Neural cell (in vitro differentiated cells): ENCODE data around the gene ALDH16A1. TPM values are rescaled to one million over a fixed set of nuclear protein-coding genes. Genes with fewer than 3 reads are reported as not detected.

Source experiments
- H2AFZ ChIP-seq: fragments of 200-600, 300-800 bp; sonication (generic), shearing (Covaris generic); 2 replicates; pipeline ENCODE4 v1.6.0; 2014; ENCODE audit warnings: low read depth, mild to moderate bottlenecking, antibody characterized with exemption, low read length, moderate library complexity
- H3F3A ChIP-seq: fragments of 200-600 bp; shearing (Covaris generic); 2 replicates; pipeline ENCODE4 v1.6.1; 2016; ENCODE audit warnings: mild to moderate bottlenecking, moderate library complexity, mixed read lengths, antibody characterized with exemption, low read length; ENCODE audit not compliant: insufficient read depth, poor library complexity, severe bottlenecking
- H3K27ac ChIP-seq: fragments of 200-600, 300-800 bp; sonication (generic), shearing (Covaris generic); 2 replicates; pipeline ENCODE4 v1.5.1; 2014; ENCODE audit warnings: mild to moderate bottlenecking, low read length, moderate library complexity
- H3K27me3 ChIP-seq: fragments of 300-800, 200-600 bp; sonication (generic), shearing (Covaris generic); 2 replicates; pipeline ENCODE4 v1.6.0; 2014; ENCODE audit warnings: mild to moderate bottlenecking, low read depth, low read length, moderate library complexity; ENCODE audit not compliant: insufficient read depth
- H3K36me3 ChIP-seq: fragments of 300-800, 200-600 bp; sonication (generic), shearing (Covaris generic); 2 replicates; pipeline ENCODE4 v1.5.1; 2014; ENCODE audit warnings: mild to moderate bottlenecking, antibody characterized with exemption, low read length, moderate library complexity; ENCODE audit not compliant: insufficient read depth
- H3K4me2 ChIP-seq: fragments of 300-800, 200-600 bp; sonication (generic), shearing (Covaris generic); 2 replicates; pipeline ENCODE4 v1.6.0; 2014; ENCODE audit warnings: mild to moderate bottlenecking, low read length
- H3K4me3 ChIP-seq: fragments of 300-800, 200-600 bp; sonication (generic), shearing (Covaris generic); 2 replicates; pipeline ENCODE4 v1.5.1; 2014; ENCODE audit warnings: mild to moderate bottlenecking, low read length, moderate library complexity
- H3K79me2 ChIP-seq: fragments of 200-600 bp; shearing (Covaris generic); replicated peaks from 2 replicates; pipeline ENCODE4 v1.6.0; 2014; ENCODE audit warnings: mild to moderate bottlenecking, low read length, moderate library complexity; ENCODE audit not compliant: insufficient read depth
- H3K9ac ChIP-seq: fragments of 300-800, 200-600 bp; sonication (generic), shearing (Covaris generic); 2 replicates; pipeline ENCODE4 v1.6.1; 2016; ENCODE audit warnings: mild to moderate bottlenecking, low read length, mixed read lengths
- H3K9me2 ChIP-seq: fragments of 200-600 bp; shearing (Covaris generic); 2 replicates; pipeline ENCODE4 v1.6.1; 2016; ENCODE audit warnings: mild to moderate bottlenecking, low read length, mixed read lengths; ENCODE audit not compliant: insufficient read depth
- H3K9me3 ChIP-seq: fragments of 200-600, 300-800 bp; sonication (generic), shearing (Covaris generic); 2 replicates; pipeline ENCODE4 v1.6.1; 2016; ENCODE audit warnings: mild to moderate bottlenecking, mixed run types, low read length, moderate library complexity, mixed read lengths
- H4K20me1 ChIP-seq: fragments of 200-600 bp; shearing (Covaris generic); 2 replicates; pipeline ENCODE4 v1.6.1; 2016; ENCODE audit warnings: mild to moderate bottlenecking, mixed run types; ENCODE audit not compliant: insufficient read depth
- EP300 ChIP-seq: fragments of 450-650 bp; conservative IDR thresholded peaks from 2 replicates; pipeline ENCODE4 v1.6.1; 2014; ENCODE audit warnings: antibody characterized with exemption, mild to moderate bottlenecking, moderate library complexity; ENCODE audit not compliant: poor library complexity, severe bottlenecking
- EZH2 ChIP-seq: fragments of 200-600, 300-800 bp; shearing (Covaris generic), sonication (generic); IDR thresholded peaks from 2 replicates; pipeline ENCODE4 v1.6.1; 2014; ENCODE audit warnings: antibody characterized with exemption, low read length, borderline replicate concordance, mild to moderate bottlenecking; ENCODE audit not compliant: insufficient read depth, poor library complexity, severe bottlenecking
- MXI1 ChIP-seq: fragments of 450-650 bp; conservative IDR thresholded peaks from 2 replicates; pipeline ENCODE4 v1.6.1; 2014; ENCODE audit warnings: antibody characterized with exemption, mild to moderate bottlenecking; ENCODE audit not compliant: poor library complexity, severe bottlenecking
- POLR2AphosphoS5 ChIP-seq: IDR thresholded peaks from 2 replicates; pipeline ENCODE4 v1.6.1; 2012
- RAD21 ChIP-seq: fragments of 450-650 bp; conservative IDR thresholded peaks from 2 replicates; pipeline ENCODE4 v1.6.1; 2014; ENCODE audit warnings: antibody characterized with exemption, mild to moderate bottlenecking, moderate library complexity
- SMC3 ChIP-seq: fragments of 450-650 bp; conservative IDR thresholded peaks from 2 replicates; pipeline ENCODE4 v1.6.1; 2014; ENCODE audit warnings: antibody characterized with exemption, mild to moderate bottlenecking, moderate library complexity; ENCODE audit not compliant: poor library complexity
- TAF1 ChIP-seq: IDR thresholded peaks from 2 replicates; pipeline ENCODE4 v1.6.1; 2012; ENCODE audit warnings: low read depth
- polyA plus RNA-seq: library from polyadenylated mRNA; depleted of rRNA; stranded (reverse); fragments of >200 nt; gene quantifications from 2 replicates; pipeline ENCODE4 v1.2.3, GENCODE V29; 2014
- TF ChIP-seq, protein P1 (sequence below): IDR thresholded peaks from 2 replicates; pipeline ENCODE4 v1.6.1; 2012; ENCODE audit warnings: borderline replicate concordance
- TF ChIP-seq, protein P2 (sequence below): fragments of 450-650 bp; IDR thresholded peaks from 2 replicates; pipeline ENCODE4 v1.5.1; 2014; ENCODE audit warnings: antibody characterized with exemption, mild to moderate bottlenecking, moderate library complexity; ENCODE audit not compliant: poor library complexity, severe bottlenecking

The ALDH16A1 gene
- polyA plus RNA-seq, 1 donor from 2014 or later, result 13.5 TPM

DNA sequence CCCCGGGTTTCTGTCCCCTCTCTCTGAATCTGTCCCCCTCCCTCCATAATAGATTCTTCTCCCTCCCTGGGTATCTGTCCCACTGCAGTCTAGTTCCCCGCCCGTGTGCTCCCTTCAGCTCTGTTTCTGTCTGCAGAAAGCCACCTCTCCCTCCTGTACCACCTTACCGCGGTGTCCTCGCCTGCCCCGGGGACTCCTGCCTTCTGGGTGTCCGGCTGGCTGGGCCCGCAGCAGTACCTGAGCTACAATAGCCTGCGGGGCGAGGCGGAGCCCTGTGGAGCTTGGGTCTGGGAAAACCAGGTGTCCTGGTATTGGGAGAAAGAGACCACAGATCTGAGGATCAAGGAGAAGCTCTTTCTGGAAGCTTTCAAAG is 60.7 kb downstream of the ALDH16A1 start:
- H3K27ac ChIP-seq, result no peak overlapping the region
- H3F3A ChIP-seq, result no peaks in the 10 kb centered on the region
- no peaks in the 10 kb centered on the region for H3K9me2 ChIP-seq
- no peaks in the 10 kb centered on the region for H3K79me2 ChIP-seq
- H4K20me1 ChIP-seq, result no peaks in the 10 kb centered on the region
- H3K4me2 ChIP-seq, result no peak overlapping the region
- H2AFZ ChIP-seq, result no peak overlapping the region
- no peak overlapping the region for H3K4me3 ChIP-seq
- H3K36me3 ChIP-seq, result no peaks in the 10 kb centered on the region
- H3K27me3 ChIP-seq, result no peaks in the 10 kb centered on the region
- H3K9ac ChIP-seq, result no peak overlapping the region
- TF ChIP-seq, protein P1, sequence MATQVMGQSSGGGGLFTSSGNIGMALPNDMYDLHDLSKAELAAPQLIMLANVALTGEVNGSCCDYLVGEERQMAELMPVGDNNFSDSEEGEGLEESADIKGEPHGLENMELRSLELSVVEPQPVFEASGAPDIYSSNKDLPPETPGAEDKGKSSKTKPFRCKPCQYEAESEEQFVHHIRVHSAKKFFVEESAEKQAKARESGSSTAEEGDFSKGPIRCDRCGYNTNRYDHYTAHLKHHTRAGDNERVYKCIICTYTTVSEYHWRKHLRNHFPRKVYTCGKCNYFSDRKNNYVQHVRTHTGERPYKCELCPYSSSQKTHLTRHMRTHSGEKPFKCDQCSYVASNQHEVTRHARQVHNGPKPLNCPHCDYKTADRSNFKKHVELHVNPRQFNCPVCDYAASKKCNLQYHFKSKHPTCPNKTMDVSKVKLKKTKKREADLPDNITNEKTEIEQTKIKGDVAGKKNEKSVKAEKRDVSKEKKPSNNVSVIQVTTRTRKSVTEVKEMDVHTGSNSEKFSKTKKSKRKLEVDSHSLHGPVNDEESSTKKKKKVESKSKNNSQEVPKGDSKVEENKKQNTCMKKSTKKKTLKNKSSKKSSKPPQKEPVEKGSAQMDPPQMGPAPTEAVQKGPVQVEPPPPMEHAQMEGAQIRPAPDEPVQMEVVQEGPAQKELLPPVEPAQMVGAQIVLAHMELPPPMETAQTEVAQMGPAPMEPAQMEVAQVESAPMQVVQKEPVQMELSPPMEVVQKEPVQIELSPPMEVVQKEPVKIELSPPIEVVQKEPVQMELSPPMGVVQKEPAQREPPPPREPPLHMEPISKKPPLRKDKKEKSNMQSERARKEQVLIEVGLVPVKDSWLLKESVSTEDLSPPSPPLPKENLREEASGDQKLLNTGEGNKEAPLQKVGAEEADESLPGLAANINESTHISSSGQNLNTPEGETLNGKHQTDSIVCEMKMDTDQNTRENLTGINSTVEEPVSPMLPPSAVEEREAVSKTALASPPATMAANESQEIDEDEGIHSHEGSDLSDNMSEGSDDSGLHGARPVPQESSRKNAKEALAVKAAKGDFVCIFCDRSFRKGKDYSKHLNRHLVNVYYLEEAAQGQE, result no peak
- no peak for TF ChIP-seq EP300
- no peak for TF ChIP-seq RAD21
- TF ChIP-seq SMC3, result no peak
- TF ChIP-seq, protein P2, sequence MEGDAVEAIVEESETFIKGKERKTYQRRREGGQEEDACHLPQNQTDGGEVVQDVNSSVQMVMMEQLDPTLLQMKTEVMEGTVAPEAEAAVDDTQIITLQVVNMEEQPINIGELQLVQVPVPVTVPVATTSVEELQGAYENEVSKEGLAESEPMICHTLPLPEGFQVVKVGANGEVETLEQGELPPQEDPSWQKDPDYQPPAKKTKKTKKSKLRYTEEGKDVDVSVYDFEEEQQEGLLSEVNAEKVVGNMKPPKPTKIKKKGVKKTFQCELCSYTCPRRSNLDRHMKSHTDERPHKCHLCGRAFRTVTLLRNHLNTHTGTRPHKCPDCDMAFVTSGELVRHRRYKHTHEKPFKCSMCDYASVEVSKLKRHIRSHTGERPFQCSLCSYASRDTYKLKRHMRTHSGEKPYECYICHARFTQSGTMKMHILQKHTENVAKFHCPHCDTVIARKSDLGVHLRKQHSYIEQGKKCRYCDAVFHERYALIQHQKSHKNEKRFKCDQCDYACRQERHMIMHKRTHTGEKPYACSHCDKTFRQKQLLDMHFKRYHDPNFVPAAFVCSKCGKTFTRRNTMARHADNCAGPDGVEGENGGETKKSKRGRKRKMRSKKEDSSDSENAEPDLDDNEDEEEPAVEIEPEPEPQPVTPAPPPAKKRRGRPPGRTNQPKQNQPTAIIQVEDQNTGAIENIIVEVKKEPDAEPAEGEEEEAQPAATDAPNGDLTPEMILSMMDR, result no peak
- TF ChIP-seq TAF1, result no peak
- TF ChIP-seq EZH2, result no peak
- TF ChIP-seq MXI1, result no peak
- no peak for TF ChIP-seq POLR2AphosphoS5
- no peaks in the 10 kb centered on the region for H3K9me3 ChIP-seq

DNA sequence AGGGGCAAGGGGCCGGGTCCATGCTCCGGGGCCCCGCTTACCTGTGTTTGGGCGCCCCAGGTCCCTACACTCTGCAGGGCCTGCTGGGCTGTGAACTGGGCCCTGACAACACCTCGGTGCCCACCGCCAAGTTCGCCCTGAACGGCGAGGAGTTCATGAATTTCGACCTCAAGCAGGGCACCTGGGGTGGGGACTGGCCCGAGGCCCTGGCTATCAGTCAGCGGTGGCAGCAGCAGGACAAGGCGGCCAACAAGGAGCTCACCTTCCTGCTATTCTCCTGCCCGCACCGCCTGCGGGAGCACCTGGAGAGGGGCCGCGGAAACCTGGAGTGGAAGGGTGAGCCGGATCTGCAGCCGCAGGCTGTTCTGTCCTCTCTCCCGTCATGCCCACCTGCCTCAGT is 61.1 kb downstream of the ALDH16A1 start:
- Histone ChIP-seq H3K9ac (no peak overlapping the region), H3F3A (no peaks in the 10 kb centered on the region), H3K9me3 (no peaks in the 10 kb centered on the region), H3K36me3 (no peaks in the 10 kb centered on the region), H2AFZ (no peak overlapping the region), H3K4me2 (no peak overlapping the region), H3K4me3 (no peak overlapping the region), H3K27me3 (no peaks in the 10 kb centered on the region), H3K27ac (no peak overlapping the region), H4K20me1 (no peaks in the 10 kb centered on the region), H3K79me2 (no peaks in the 10 kb centered on the region), H3K9me2 (no peaks in the 10 kb centered on the region)
- TF ChIP-seq, protein P2, result no peak
- TF ChIP-seq EZH2, result no peak
- TF ChIP-seq TAF1, result no peak
- TF ChIP-seq RAD21, result no peak
- no peak for TF ChIP-seq POLR2AphosphoS5
- TF ChIP-seq, protein P1, result no peak
- no peak for TF ChIP-seq SMC3
- TF ChIP-seq EP300, result no peak
